GM18873 (cell line): ENCODE results near the gene TRIP13.

Experiments used
- ATAC-seq: cut with Tn5 transposase; IDR thresholded peaks from one replicate; pipeline ENCODE4 v1.9.1; 2021; ENCODE audit warnings: mild to moderate bottlenecking, moderate library complexity, moderate number of reproducible peaks; ENCODE audit not compliant: unreplicated experiment, low FRiP score

TRIP13 gene

GRCh38 chr5:949815-950560 lies 57.3 kb downstream of the TRIP13 start:
- no peak for ATAC-seq

GRCh38 chr5:951940-952596 lies 59.4 kb downstream of the TRIP13 start:
- ATAC-seq: no peak

GRCh38 chr5:952597-953271 lies 60.0 kb downstream of the TRIP13 start:
- ATAC-seq: no peak

GRCh38 chr5:953535-954449 lies 61.1 kb downstream of the TRIP13 start:
- ATAC-seq: no peak

GRCh38 chr5:955886-956761 lies 63.4 kb downstream of the TRIP13 start:
- ATAC-seq: no peak

GRCh38 chr5:956941-957747 lies 64.5 kb downstream of the TRIP13 start:
- ATAC-seq: peak; percentile 75

GRCh38 chr5:957748-958485 lies 65.2 kb downstream of the TRIP13 start:
- ATAC-seq: no peak

- no peak for ATAC-seq
Observed at GRCh38 chr5:958701-959571, 66.3 kb downstream of the TRIP13 start.

DNA sequence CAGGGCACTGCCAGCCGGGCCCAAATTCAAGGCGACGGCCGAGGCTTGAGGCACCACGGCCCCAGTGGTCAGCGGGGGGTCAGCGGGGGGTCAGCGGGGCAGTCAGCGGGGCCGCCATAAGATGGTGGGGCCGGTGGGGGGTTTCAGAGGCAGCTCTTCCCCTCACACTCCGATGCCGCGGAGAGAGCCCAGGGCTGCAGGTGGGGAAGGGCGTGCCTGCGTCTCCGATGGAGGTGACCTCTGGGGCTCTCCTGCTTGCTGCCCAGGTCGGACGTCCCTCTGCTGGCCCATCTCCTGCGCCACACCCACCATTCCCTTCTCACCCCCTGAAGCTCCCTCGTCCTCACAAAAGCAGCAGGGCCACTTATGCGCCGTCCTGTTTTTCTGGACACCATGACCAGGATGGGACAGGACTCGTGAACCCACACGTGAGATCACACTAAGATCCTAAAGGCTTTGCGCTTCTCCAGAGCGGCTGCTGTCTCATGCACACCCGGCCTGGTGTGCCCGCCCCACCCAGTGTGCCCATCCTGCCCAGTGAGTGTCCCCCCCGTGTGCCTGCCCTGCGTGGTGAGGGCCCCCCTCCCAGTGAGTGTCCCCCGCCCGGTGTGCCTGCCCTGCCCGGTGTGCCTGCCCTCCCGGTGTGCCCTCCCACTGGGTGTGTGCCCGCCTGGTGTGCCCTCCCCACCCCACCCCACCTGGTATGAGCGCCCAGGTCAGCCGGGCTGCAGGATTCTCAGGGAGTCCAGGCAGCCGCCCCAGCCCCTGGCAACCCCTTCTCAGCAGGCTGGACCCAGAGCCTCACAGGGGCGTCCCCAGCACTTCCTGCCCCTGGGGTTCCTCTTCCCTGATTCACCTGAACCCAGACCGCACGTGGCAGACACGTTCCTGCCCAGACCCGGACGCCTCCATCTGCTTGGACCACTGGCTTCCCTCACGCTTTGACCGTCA lies 67.2 kb downstream of the TRIP13 start:
- ATAC-seq: no peak

GRCh38 chr5:960551-960950 lies 67.9 kb downstream of the TRIP13 start:
- ATAC-seq: no peak

- no peak for ATAC-seq
Observed at GRCh38 chr5:961002-961710, 68.5 kb downstream of the TRIP13 start.

- no peak for ATAC-seq
Observed at GRCh38 chr5:961711-962240, 69.1 kb downstream of the TRIP13 start.

DNA sequence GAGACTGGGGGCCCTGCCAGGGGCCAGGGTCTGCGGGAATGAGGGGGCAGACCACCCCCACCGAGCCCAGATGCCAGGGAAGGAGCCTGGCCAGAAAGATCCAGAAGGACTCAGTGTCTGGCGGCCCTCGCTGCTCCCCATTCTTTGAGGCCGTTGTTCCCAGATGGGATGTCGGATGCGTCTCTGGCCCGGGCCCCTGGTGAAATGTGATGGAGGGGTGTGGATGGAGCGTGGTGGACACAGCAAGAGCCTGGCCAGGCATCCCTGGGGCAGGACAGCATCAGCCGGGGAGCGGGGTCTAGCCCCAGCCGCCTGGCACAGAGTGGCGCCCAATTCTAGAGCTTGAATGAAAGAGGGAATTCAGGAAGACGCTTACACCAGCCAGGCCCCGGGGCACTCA lies 69.7 kb downstream of the TRIP13 start:
- ATAC-seq: no peak

DNA sequence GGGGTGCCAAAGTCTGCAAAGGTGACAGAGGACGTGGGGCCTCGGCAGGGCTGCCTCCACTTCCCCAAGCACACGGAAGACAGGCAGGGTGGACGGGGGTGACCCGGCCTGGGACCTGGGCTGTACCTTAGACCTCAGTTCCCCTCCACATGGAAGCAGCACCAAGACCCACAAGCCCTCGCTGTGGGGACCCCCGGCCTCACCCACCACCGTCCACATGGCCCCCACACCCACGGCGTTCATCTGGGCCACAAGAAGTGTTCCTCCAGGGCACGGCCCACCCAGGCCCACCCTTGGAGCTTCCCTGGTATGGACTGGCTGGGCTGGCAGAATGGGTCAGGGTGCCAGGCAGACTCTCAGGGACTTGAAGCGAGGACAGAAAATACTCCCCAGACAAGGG lies 70.1 kb downstream of the TRIP13 start:
- no peak for ATAC-seq

GRCh38 chr5:963310-963672 lies 70.6 kb downstream of the TRIP13 start:
- ATAC-seq: no peak
